NOMO-1 treated with dmso at 0.1 percent for 144 hours (cell line): ENCODE results near the gene PRKAG2.

Source experiments
- DNase-seq: peaks from one replicate; lab custom pipeline; 2025; ENCODE audit not compliant: unreplicated experiment; lab: John Stamatoyannopoulos, UW

The PRKAG2 gene

GRCh38 chr7:151732292-151732691 lies 144.6 kb downstream of the PRKAG2 start:
- no peak for DNase-seq

GRCh38 chr7:151731022-151731441 lies 145.9 kb downstream of the PRKAG2 start:
- DNase-seq = no peak

GRCh38 chr7:151730591-151730990 lies 146.3 kb downstream of the PRKAG2 start:
- no peak for DNase-seq

GRCh38 chr7:151729521-151729921 lies 147.4 kb downstream of the PRKAG2 start:
- no peak for DNase-seq

GRCh38 chr7:151728746-151729145 lies 148.2 kb downstream of the PRKAG2 start:
- DNase-seq = no peak

GRCh38 chr7:151728286-151728660 lies 148.6 kb downstream of the PRKAG2 start:
- DNase-seq = no peak

- DNase-seq = peak; percentile 60
Observed at GRCh38 chr7:151727579-151728285, 149.2 kb downstream of the PRKAG2 start.

- DNase-seq = no peak
Observed at GRCh38 chr7:151726652-151727578, 150.0 kb downstream of the PRKAG2 start.

- DNase-seq = no peak
Observed at GRCh38 chr7:151725844-151726651, 150.9 kb downstream of the PRKAG2 start.

- DNase-seq = no peak
Observed at GRCh38 chr7:151724920-151725584, 151.9 kb downstream of the PRKAG2 start.

GRCh38 chr7:151724250-151724915 lies 152.5 kb downstream of the PRKAG2 start:
- no peak for DNase-seq

- no peak for DNase-seq
Observed at GRCh38 chr7:151723321-151723720, 153.6 kb downstream of the PRKAG2 start.

GRCh38 chr7:151722533-151722932 lies 154.4 kb downstream of the PRKAG2 start:
- no peak for DNase-seq

- no peak for DNase-seq
Observed at GRCh38 chr7:151721694-151722093, 155.2 kb downstream of the PRKAG2 start.

- DNase-seq = no peak
Observed at GRCh38 chr7:151721236-151721635, 155.7 kb downstream of the PRKAG2 start.

- DNase-seq = no peak
Observed at GRCh38 chr7:151720280-151720679, 156.6 kb downstream of the PRKAG2 start.

GRCh38 chr7:151719897-151720242 lies 157.0 kb downstream of the PRKAG2 start:
- no peak for DNase-seq

GRCh38 chr7:151719031-151719896 lies 157.7 kb downstream of the PRKAG2 start:
- no peak for DNase-seq

- DNase-seq = no peak
Observed at GRCh38 chr7:151717918-151718317, 159.0 kb downstream of the PRKAG2 start.
